SHP77 (cell line): Measurements from ENCODE around the gene CDK6.

Source experiments
- DNase-seq, 2 experiments: peaks; one replicate each; lab custom pipeline; 2025; lab: John Stamatoyannopoulos, UW

Gene CDK6

GRCh38 chr7:92589056-92589455 is 247.3 kb downstream of the CDK6 start:
- no peak for DNase-seq

- no peak for DNase-seq
Observed at GRCh38 chr7:92588561-92588960, 247.8 kb downstream of the CDK6 start.

- no peak for DNase-seq
Observed at GRCh38 chr7:92586841-92587240, 249.5 kb downstream of the CDK6 start.

DNA sequence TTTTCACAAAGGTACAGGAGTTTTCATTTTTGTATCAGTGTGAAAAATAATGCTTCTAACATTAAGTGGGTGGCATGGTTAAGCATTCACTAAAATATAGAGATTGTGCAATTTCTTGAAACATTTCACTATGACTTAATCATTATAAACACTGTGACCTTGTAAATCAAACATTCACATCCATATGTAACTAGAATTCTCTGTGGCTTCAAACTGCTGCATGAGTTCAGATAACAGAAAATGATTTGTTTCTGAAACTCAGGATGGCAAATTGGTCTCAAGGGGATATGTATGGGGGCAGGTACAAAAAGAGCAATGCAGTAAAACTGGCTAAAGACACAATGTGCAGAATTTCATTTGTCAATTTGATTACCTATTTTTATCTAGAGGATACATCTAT is 250.0 kb downstream of the CDK6 start:
- no peak for DNase-seq

GRCh38 chr7:92584953-92585352 is 251.4 kb downstream of the CDK6 start:
- DNase-seq, result no peak

DNA sequence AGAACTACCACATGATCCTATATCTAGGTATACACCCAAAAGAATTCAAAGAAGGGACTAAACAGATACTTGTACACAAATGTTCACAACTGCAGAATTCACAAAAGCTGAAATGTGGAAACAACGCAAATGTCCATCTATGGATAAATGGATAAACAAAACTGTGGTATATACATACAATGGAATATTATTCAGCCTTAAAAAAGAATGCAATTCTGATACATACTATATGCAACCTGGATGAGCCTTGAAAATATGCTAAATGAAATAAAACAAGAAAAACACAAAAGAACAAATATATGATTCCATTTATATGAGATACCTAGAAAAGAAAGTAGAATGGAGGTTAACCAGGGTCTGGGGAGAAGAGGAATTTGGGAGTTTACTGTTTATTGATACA is 253.4 kb downstream of the CDK6 start:
- DNase-seq, result no peak

DNA sequence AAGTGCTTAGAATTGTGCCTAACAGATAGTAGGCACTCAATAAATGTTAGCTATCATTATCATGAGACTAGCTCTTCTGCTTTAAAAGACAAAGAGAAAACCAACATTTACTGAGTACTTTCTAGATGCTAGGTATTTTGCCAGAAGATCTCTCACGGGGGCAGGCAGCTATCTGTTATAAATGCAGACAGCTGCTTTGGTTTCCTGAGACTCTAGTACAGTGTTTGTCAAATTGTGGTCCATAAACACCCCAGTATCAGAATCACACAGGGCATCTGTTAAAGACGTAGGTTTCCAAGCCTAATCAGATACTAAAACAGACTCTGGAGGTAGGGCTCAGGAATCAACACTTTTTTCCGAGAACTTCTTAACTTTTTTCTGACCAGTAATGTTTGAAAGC is 260.1 kb downstream of the CDK6 start:
- DNase-seq, result no peak

GRCh38 chr7:92569137-92569536 is 267.2 kb downstream of the CDK6 start:
- DNase-seq, result no peak

- DNase-seq, result no peak
Observed at GRCh38 chr7:92567460-92567859, 268.9 kb downstream of the CDK6 start.

GRCh38 chr7:92563345-92563744 is 273.0 kb downstream of the CDK6 start:
- no peak for DNase-seq

- no peak for DNase-seq
Observed at GRCh38 chr7:92560602-92561001, 275.8 kb downstream of the CDK6 start.

- DNase-seq, result no peak
Observed at GRCh38 chr7:92557808-92558362, 278.5 kb downstream of the CDK6 start.

GRCh38 chr7:92557249-92557648 is 279.1 kb downstream of the CDK6 start:
- DNase-seq, result no peak
